ENCODE measurements around the gene IL17D.
"Not testable (repeated sequence)": the region's sequence is repeated elsewhere in the genome, so short reads cannot be mapped to it uniquely, and the experiment has no call there.

The IL17D gene

DNA sequence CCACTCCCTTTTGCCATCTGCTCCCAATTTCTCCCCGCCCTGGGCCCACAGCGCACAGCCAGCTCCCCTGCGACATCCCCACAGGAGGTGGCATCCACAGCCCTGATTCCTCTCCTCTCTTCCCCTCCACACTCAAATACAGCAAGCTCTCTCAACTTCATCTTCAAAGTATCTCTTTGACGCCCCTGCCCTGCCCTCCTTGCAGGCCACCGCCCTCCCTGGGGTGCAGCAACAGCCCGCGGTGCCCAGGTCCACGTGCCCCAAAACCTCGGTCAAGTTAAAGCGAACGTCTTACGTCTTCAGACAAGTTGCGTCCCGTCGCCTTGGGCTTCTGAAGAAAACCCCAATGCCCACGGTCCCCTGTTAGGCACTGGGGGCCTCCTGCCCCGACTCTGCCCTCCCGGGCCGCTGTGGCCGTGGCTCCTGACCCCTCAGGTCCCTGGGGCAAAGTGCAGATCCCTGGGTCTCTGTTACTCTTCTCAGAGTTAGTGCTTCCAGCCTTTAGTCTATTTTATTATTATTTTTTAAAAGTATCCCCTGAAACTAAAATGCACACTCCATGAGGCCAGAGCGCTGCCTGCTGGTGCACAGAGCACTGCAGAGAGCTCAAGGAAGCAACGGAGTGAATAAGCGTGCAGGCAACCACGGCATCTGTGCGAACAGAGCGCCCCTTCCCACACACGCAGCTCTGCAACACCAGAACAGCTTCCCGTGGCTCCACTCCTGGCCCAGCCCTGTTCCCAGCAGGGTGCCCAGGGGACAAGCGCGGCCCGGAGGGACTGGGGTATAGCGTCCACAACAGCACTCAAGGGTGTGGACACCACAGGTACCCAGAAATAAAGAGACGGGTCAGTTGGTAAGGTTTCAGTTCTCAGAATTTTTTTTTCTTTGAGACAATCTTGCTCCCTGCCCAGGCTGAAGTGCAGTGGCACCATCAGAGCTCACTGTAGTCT is 26.4 kb downstream of the IL17D start:
- DNase-seq (ENCODE audit: low read depth, low spot score), result no peak
- in situ Hi-C loops (cut with HindIII; ENCODE audit: low sequenced_read_pairs), result no loop called here
- TF ChIP-seq CTCF (IDR thresholded peaks at IDR 0.05; ENCODE audit: low read depth, low read length), result no peak
- H3K4me3 ChIP-seq (ENCODE audit: low read depth, low read length), result no peak overlapping the region

- H3K4me3 ChIP-seq (ENCODE audit: low read depth, low read length), result no peak overlapping the region
- DNase-seq (ENCODE audit: low read depth, low spot score), result no peak
- in situ Hi-C loops (cut with HindIII; ENCODE audit: low sequenced_read_pairs), result no loop called here
- TF ChIP-seq CTCF (IDR thresholded peaks at IDR 0.05; ENCODE audit: low read depth, low read length), result no peak
Measured at GRCh38 chr13:20738616-20739015, 35.1 kb downstream of the IL17D start.

- no peak for DNase-seq (ENCODE audit: low read depth, low spot score)
- in situ Hi-C loops (cut with HindIII; ENCODE audit: low sequenced_read_pairs), result no loop called here
- H3K4me3 ChIP-seq (ENCODE audit: low read depth, low read length), result no peak overlapping the region
- no peak for TF ChIP-seq CTCF (IDR thresholded peaks at IDR 0.05; ENCODE audit: low read depth, low read length)
Measured at GRCh38 chr13:20740021-20740420, 36.5 kb downstream of the IL17D start.

GRCh38 chr13:20743830-20744404 is 40.4 kb downstream of the IL17D start:
- in situ Hi-C loops (cut with HindIII; ENCODE audit: low sequenced_read_pairs); DNase-seq (ENCODE audit: low read depth, low spot score); H3K4me3 ChIP-seq (ENCODE audit: low read depth, low read length): not testable (repeated sequence)

DNA sequence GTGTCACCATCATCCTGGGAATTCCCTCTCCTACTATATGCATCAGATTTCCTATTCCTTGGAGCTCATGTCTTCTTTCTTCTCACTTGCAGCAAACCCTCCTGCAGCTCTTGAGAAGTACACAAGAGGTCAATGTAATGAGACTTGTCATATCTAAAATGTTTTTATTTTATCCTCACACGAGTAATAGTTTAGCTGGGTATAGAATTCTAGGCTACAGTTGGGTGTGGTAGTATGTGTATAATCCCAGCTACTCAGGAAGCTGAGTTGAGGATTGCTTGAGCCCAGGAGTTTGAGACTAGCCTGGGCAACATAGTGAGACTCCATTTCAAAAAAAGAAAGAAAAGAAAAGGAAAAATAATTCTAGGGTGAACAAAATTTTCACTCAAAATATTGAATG is 45.9 kb downstream of the IL17D start:
- no peak overlapping the region for H3K4me3 ChIP-seq (ENCODE audit: low read depth, low read length)
- in situ Hi-C loops (cut with HindIII; ENCODE audit: low sequenced_read_pairs), result no loop called here
- DNase-seq (ENCODE audit: low read depth, low spot score), result no peak
- TF ChIP-seq CTCF (IDR thresholded peaks at IDR 0.05; ENCODE audit: low read depth, low read length), result no peak

- in situ Hi-C loops (cut with HindIII; ENCODE audit: low sequenced_read_pairs), result no loop called here
- no peak for DNase-seq (ENCODE audit: low read depth, low spot score)
- TF ChIP-seq CTCF (IDR thresholded peaks at IDR 0.05; ENCODE audit: low read depth, low read length), result no peak
- no peak overlapping the region for H3K4me3 ChIP-seq (ENCODE audit: low read depth, low read length)
Measured at GRCh38 chr13:20754009-20754408, 50.5 kb downstream of the IL17D start.

DNA sequence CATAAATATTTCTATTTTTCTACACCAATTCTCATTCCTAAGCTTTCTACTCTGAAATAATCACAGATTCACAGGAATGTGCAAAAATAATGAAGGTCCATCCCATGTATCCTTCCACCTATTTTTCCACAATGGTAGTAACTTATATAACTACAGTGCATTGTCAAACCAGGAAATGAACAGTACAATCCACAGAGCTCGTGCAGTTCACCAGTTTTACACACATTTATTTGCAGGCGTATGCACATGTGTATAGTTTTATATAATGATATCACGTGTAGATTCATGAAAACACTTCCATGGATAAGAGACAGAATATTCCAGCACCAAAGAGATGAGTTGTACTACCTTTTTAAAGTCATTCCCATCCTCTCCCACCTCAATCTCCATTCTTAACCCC is 57.4 kb downstream of the IL17D start:
- no peak overlapping the region for H3K4me3 ChIP-seq (ENCODE audit: low read depth, low read length)
- in situ Hi-C loops (cut with HindIII; ENCODE audit: low sequenced_read_pairs), result no loop called here
- no peak for TF ChIP-seq CTCF (IDR thresholded peaks at IDR 0.05; ENCODE audit: low read depth, low read length)
- DNase-seq (ENCODE audit: low read depth, low spot score), result no peak
